ENCODE measurements around the gene LEMD3.
A peak's percentile ranks its signal among the peaks of the same experiment; 100 is the strongest.

Gene LEMD3

GRCh38 chr12:65208964-65209654 is 39.7 kb downstream of the LEMD3 start:
- no peak for DNase-seq

- no peak for DNase-seq
Measured at GRCh38 chr12:65209655-65210043, 40.3 kb downstream of the LEMD3 start.

- no peak for DNase-seq
Measured at GRCh38 chr12:65217086-65217485, 47.7 kb downstream of the LEMD3 start.

GRCh38 chr12:65220761-65221160 is 51.4 kb downstream of the LEMD3 start:
- DNase-seq = no peak

GRCh38 chr12:65229441-65229840 is 60.1 kb downstream of the LEMD3 start:
- DNase-seq = no peak

- DNase-seq = no peak
Measured at GRCh38 chr12:65232476-65233077, 63.2 kb downstream of the LEMD3 start.

- no peak for DNase-seq
Measured at GRCh38 chr12:65237153-65237552, 67.8 kb downstream of the LEMD3 start.

GRCh38 chr12:65238609-65239008 is 69.2 kb downstream of the LEMD3 start:
- DNase-seq = no peak

GRCh38 chr12:65248656-65249633 is 79.6 kb downstream of the LEMD3 start:
- DNase-seq = no peak

GRCh38 chr12:65252515-65252914 is 83.1 kb downstream of the LEMD3 start:
- no peak for DNase-seq

- DNase-seq = no peak
Measured at GRCh38 chr12:65257986-65258385, 88.6 kb downstream of the LEMD3 start.

GRCh38 chr12:65259501-65259900 is 90.1 kb downstream of the LEMD3 start:
- DNase-seq = no peak

GRCh38 chr12:65263777-65264176 is 94.4 kb downstream of the LEMD3 start:
- no peak for DNase-seq

GRCh38 chr12:65266408-65266807 is 97.0 kb downstream of the LEMD3 start:
- no peak for DNase-seq

- no peak for DNase-seq
Measured at GRCh38 chr12:65269603-65270002, 100.2 kb downstream of the LEMD3 start.

GRCh38 chr12:65274602-65275272 is 105.4 kb downstream of the LEMD3 start:
- no peak for DNase-seq

GRCh38 chr12:65275627-65276026 is 106.2 kb downstream of the LEMD3 start:
- DNase-seq = no peak

GRCh38 chr12:65276916-65277530 is 107.6 kb downstream of the LEMD3 start:
- no peak for DNase-seq

GRCh38 chr12:65277994-65278575 is 108.7 kb downstream of the LEMD3 start:
- DNase-seq = no peak

- peak in 1 of 2 experiments; percentile 42 for DNase-seq
Measured at GRCh38 chr12:65278576-65279368, 109.4 kb downstream of the LEMD3 start, which contains the start of gene MSRB3. Gene MSRB3 (plus strand): TSS chr12:65278683. CDS start chr12:65308580, 29,897 bp downstream.
